Vein endothelial cell (primary cell): ENCODE results near the gene HOXC11. TPM values are rescaled to one million over a fixed set of nuclear protein-coding genes. Genes with fewer than 3 reads are reported as not detected.

Experiments
- small RNA-seq: library from RNA; depleted of rRNA; stranded (forward); fragments of <200 nt; gene quantifications from one replicate; pipeline ENCODE3, GENCODE V24; 2012
- total RNA-seq: library from RNA; depleted of rRNA; stranded (reverse); fragments of >200 nt; gene quantifications from 2 replicates; pipeline ENCODE4 v1.2.3, GENCODE V29; 2012

Gene HOXC11
- total RNA-seq = under 0.01 TPM in 1 of 2 replicates, not detected in the other

DNA sequence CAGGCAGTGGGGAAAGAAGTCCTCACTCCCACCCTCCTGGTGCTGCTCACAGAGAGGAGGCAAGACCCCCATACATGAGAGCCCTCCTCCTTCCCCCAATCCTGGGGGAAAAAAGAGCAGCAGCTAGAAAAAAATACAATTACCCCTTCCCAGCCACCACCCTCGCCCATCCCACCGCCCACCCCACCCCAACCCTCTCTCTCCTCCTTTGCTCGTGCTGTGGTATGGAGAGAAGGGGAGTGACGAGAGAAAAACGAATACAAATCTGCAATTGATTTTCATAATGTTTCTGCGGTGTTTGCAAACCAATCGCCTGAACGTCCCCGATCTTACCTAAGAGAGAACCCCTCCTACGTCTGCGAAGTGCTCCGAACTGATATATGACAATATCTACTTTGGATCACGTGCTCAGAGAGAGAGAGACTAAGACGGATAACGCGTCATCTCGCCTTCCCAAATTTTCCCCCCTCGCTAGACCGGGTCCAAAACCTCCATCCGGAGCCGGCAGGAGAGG lies at the start of gene HOXC11:
Gene HOXC11, plus strand, starts transcription at position 405 of the 514 bp plus-strand sequence. CDS start 116 bp downstream, outside the sequence.

DNA sequence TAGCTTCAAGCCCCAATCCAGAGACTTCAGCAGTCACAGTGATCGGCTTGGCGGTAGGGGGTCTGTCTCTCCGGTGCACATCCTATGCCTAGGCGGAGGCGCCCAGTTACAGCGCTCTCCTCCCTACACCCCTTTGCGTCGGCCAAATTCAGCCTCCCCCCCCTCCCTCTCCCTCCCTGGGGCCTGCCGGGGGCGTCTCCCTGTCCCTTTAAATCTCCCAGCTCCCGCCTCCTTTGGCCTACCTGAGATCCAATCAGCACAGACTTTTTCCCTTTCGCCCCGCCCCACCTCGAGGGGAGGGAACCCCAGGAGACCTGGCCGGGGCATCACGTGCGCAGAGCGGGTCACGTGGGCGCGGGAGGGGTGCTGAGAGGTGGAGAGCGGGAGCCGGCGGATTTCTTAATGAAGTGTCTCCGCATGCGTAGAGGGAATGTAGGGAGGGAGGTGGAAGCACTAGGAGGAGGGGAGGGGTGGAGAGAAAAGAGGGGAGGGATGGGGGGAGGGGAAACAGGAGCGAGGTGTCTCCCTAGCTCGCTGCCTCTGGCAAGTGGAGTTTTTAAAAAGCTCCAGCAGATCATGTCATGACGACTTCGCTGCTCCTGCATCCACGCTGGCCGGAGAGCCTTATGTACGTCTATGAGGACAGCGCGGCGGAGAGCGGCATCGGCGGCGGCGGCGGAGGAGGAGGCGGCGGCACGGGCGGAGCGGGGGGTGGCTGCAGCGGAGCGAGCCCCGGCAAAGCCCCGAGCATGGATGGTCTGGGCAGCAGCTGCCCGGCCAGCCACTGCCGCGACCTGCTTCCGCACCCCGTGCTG lies 34.4 kb upstream of the HOXC11 start, which contains the start of gene HOXC13:
Gene HOXC13, plus strand, starts transcription at position 506 of the 815 bp plus-strand sequence. Its CDS starts 76 bp downstream, at position 582.

GRCh38 chr12:53954694-53955035 lies 18.3 kb upstream of the HOXC11 start, which contains the start of gene HOXC12:
Gene HOXC12 (plus strand): TSS chr12:53954903. CDS start chr12:53954930, 27 bp downstream.

GRCh38 chr12:53974084-53975063 lies 1.4 kb downstream of the HOXC11 start, which contains the start of gene HOTAIR:
Gene HOTAIR (minus strand): TSS chr12:53974954.

GRCh38 chr12:53984901-53985691 lies 12.2 kb downstream of the HOXC11 start, which contains the start of gene HOXC10:
Gene HOXC10 (plus strand): TSS chr12:53985146. CDS start chr12:53985260, 114 bp downstream.

GRCh38 chr12:54000116-54001114 lies 27.5 kb downstream of the HOXC11 start, which contains the start of gene HOXC9:
Gene HOXC9 (plus strand): TSS chr12:54000161. CDS start chr12:54000189, 28 bp downstream.

Small RNAs within 50 kb of the gene (small RNA-seq; reads per million reads assigned to genes)
- gene AC012531.3 (not detected), gene AC012531.4 (not detected), gene MIR196A2 (not detected), gene RF01905 (not detected), gene RF01906 (not detected)

Other genes with a start within 250 kb of the HOXC11 start
- 55.4 and 88.5 TPM in 2 replicates for gene CALCOCO1, start 245.7 kb upstream of the HOXC11 start, total RNA-seq
- gene CISTR, start 221.1 kb upstream of the HOXC11 start, total RNA-seq = not detected in 2 replicates
- gene HOXC13, start 34.3 kb upstream of the HOXC11 start, total RNA-seq = not detected in 2 replicates
- not detected in 2 replicates for gene HOXC12, start 18.2 kb upstream of the HOXC11 start, total RNA-seq
- under 0.01 TPM in 1 of 2 replicates, not detected in the other for gene HOTAIR, start 1.8 kb downstream of the HOXC11 start, total RNA-seq
- gene HOXC10, start 12.0 kb downstream of the HOXC11 start, total RNA-seq = not detected in 2 replicates
- under 0.01 and 0.19 TPM in 2 replicates for gene HOXC9, start 27.0 kb downstream of the HOXC11 start, total RNA-seq
- 0.10 TPM in 1 of 2 replicates, not detected in the other for gene HOXC8, start 35.9 kb downstream of the HOXC11 start, total RNA-seq
- not detected in 2 replicates for gene HOXC6, start 55.3 kb downstream of the HOXC11 start, total RNA-seq
- gene HOXC5, start 59.9 kb downstream of the HOXC11 start, total RNA-seq = not detected in 2 replicates
- not detected in 2 replicates for gene HOXC4, start 80.7 kb downstream of the HOXC11 start, total RNA-seq
- gene SMUG1, start 215.9 kb downstream of the HOXC11 start, total RNA-seq = 12.8 and 24.2 TPM in 2 replicates